Immature natural killer cell (primary cell): ENCODE measurements around the gene FBXW7. TPM values are rescaled to one million over a fixed set of nuclear protein-coding genes. Genes with fewer than 3 reads are reported as not detected.

ENCODE experiments used
- DNase-seq, 3 donors: peaks; one replicate each; pipeline ENCODE4 v3.0.0; 2022; ENCODE audit warnings: mixed read lengths in 1 of 3
- H3K27ac Mint-ChIP-seq, 6 donors: one replicate each; pipeline ENCODE4 v1.8.0; 2020; ENCODE audit warnings: mixed read lengths in 6 of 6, mild to moderate bottlenecking in 5 of 6, inconsistent platforms in 4 of 6, moderate library complexity in 3 of 6
- H3K27me3 Mint-ChIP-seq, 3 donors: one replicate each; pipeline ENCODE4 v1.8.0; 2020 to 2021; ENCODE audit warnings: low read depth in 3 of 3, mild to moderate bottlenecking in 3 of 3, mixed read lengths in 3 of 3, moderate library complexity in 3 of 3, inconsistent platforms in 1 of 3
- H3K36me3 Mint-ChIP-seq, 3 donors: one replicate each; pipeline ENCODE4 v1.8.0; 2020; ENCODE audit warnings: mixed read lengths in 3 of 3, inconsistent platforms in 2 of 3, mild to moderate bottlenecking in 2 of 3
- H3K4me1 Mint-ChIP-seq, 2 donors: one replicate each; pipeline ENCODE4 v1.8.0; 2020; ENCODE audit warnings: inconsistent platforms in 2 of 2, mild to moderate bottlenecking in 2 of 2, mixed read lengths in 2 of 2, moderate library complexity in 1 of 2
- H3K4me3 Mint-ChIP-seq, 5 donors: one replicate each; pipeline ENCODE4 v1.8.0; 2020; ENCODE audit warnings: mild to moderate bottlenecking in 5 of 5, mixed read lengths in 5 of 5, inconsistent platforms in 3 of 5, moderate library complexity in 3 of 5
- H3K9me3 Mint-ChIP-seq, 6 donors: one replicate each; pipeline ENCODE4 v1.8.0; 2020; ENCODE audit warnings: mild to moderate bottlenecking in 6 of 6, mixed read lengths in 6 of 6, inconsistent platforms in 4 of 6, moderate library complexity in 3 of 6
- polyA plus RNA-seq, 3 donors: library from polyadenylated mRNA; unstranded; fragments of 300-500 nt; fragmentation: Illumina TruSeq; gene quantifications; one replicate each; pipeline ENCODE4 v1.2.3, GENCODE V29; 2021

Gene FBXW7
- polyA plus RNA-seq, 3 donors from 2014 or later = 22.3 to 70.1 (median 59.4) TPM

DNA sequence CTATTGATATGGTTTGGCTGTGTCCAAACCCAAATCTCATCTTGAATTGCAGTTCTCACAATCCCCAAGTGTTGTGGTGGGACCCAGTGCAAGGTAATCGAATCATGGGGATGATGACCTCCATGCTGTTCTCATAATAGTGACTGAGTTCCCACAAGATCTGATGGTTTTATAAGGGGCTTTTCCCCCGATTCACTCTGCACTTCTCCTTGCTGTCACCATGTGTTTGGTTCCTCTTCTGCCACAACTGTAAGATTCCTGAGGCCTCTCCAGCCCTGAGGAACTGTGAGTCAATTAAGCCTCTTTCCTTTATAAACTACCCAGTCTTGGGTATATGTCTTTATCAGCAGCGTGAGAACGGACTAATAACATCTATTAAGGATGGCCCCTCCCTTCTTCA, 68.8 kb downstream of the FBXW7 start:
- no peak overlapping the region for H3K4me3 Mint-ChIP-seq
- peaks cover 47 to 67% of the 10 kb centered on the region in 2 donors for H3K4me1 Mint-ChIP-seq
- peaks cover 0 to 2% (median 1%) of the 10 kb centered on the region in 3 donors for H3K27me3 Mint-ChIP-seq
- H3K27ac Mint-ChIP-seq = no peak overlapping the region
- H3K36me3 Mint-ChIP-seq = no peaks in the 10 kb centered on the region
- no peaks in the 10 kb centered on the region for H3K9me3 Mint-ChIP-seq
- no peak for DNase-seq

- peak overlapping the region in 3 of 5 donors; percentile 1 to 33 (median 4) for H3K4me3 Mint-ChIP-seq
- no peak for DNase-seq
- peak overlapping the region in 5 of 6 donors; percentile 28 to 58 (median 45) for H3K27ac Mint-ChIP-seq
- no peaks in the 10 kb centered on the region for H3K36me3 Mint-ChIP-seq
- peaks cover 57 to 71% of the 10 kb centered on the region in 2 donors for H3K4me1 Mint-ChIP-seq
- H3K27me3 Mint-ChIP-seq = peaks cover 0 to 2% (median 1%) of the 10 kb centered on the region in 3 donors
- no peaks in the 10 kb centered on the region for H3K9me3 Mint-ChIP-seq
Measured at GRCh38 chr4:152464030-152464823, 71.7 kb downstream of the FBXW7 start.

DNA sequence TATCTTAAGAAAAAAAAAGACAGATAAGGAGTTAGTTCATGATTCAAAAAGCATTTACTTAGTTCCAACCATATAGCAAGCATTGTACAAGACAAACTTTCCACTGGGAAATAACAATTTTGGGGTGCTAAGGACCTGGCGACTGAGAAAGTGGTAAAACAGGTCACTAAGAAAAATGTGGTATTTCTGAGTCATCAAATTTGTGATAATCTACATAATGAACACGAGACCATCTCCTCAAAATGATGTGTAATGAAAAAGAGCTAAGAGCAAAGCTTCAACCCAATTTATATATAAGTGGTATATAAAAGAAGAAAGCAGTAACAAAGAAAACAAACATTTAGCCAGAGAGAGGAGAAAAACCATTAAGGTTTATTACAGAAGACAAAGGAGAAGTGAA, 72.3 kb downstream of the FBXW7 start:
- Mint-ChIP-seq H3K9me3 (no peaks in the 10 kb centered on the region), H3K27ac (peak overlapping the region in 5 of 6 donors; percentile 6 to 33 (median 28)), H3K4me1 (peaks cover 61 to 76% of the 10 kb centered on the region in 2 donors), H3K36me3 (no peaks in the 10 kb centered on the region), H3K4me3 (peak overlapping the region in 3 of 5 donors; percentile 9 to 33 (median 11)), H3K27me3 (peaks cover 0 to 2% (median 1%) of the 10 kb centered on the region in 3 donors)
- no peak for DNase-seq

DNA sequence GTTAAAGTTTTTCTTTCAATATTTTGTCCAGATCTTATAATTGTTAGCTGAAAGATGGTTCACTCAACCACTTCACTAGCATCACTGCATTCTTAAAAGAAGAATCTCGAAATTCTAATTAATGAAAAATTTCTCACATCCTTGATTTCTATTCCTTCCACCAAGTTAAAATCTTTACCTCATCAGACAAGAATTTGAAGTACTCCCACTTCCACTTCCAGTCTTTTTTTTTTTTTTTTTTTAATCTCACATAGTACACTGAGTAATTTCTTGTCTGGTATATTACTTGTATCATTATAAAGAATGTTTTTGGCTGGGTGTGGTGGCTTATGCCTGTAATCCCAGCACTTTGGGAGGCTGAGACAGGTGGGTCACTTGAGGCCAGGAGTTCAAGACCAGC, 73.2 kb downstream of the FBXW7 start:
- Mint-ChIP-seq H3K27me3 (peaks cover 0 to 2% (median 1%) of the 10 kb centered on the region in 3 donors), H3K4me3 (no peak overlapping the region), H3K27ac (peak overlapping the region in 2 of 6 donors; percentile 28 to 46), H3K36me3 (no peaks in the 10 kb centered on the region), H3K9me3 (no peaks in the 10 kb centered on the region), H3K4me1 (peaks cover 67 to 78% of the 10 kb centered on the region in 2 donors)
- no peak for DNase-seq

GRCh38 chr4:152462047-152462446, 73.8 kb downstream of the FBXW7 start:
- peak overlapping the region in 5 of 6 donors; percentile 13 to 69 (median 45) for H3K27ac Mint-ChIP-seq
- peaks cover 67 to 74% of the 10 kb centered on the region in 2 donors for H3K4me1 Mint-ChIP-seq
- no peaks in the 10 kb centered on the region for H3K36me3 Mint-ChIP-seq
- H3K27me3 Mint-ChIP-seq = peaks cover 0 to 2% (median 0%) of the 10 kb centered on the region in 3 donors
- no peak for DNase-seq
- no peaks in the 10 kb centered on the region for H3K9me3 Mint-ChIP-seq
- no peak overlapping the region for H3K4me3 Mint-ChIP-seq

GRCh38 chr4:152460488-152460887, 75.4 kb downstream of the FBXW7 start:
- no peaks in the 10 kb centered on the region for H3K36me3 Mint-ChIP-seq
- DNase-seq = no peak
- H3K4me3 Mint-ChIP-seq = no peak overlapping the region
- peaks cover 73 to 88% of the 10 kb centered on the region in 2 donors for H3K4me1 Mint-ChIP-seq
- peak overlapping the region in 4 of 6 donors; percentile 3 to 22 (median 10) for H3K27ac Mint-ChIP-seq
- no peaks in the 10 kb centered on the region for H3K9me3 Mint-ChIP-seq
- H3K27me3 Mint-ChIP-seq = peaks cover 0 to 2% (median 0%) of the 10 kb centered on the region in 3 donors

DNA sequence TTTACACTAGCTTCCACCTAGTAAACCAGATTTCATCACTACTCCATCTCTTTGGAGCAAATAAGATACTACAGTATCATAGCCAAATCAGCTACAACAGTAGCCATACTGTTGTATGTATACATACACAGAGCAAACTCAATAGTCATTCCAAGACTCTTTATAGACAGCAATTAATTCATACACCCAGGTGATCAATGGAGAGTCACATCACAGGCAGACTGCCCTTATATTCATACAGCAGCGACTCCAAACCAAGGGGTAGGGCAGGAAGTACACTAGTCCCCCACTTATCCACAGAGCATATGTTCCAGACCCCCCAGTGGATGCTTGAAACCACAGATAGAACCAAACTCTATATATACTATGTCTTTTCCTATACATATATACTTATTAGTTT, 76.6 kb downstream of the FBXW7 start:
- no peaks in the 10 kb centered on the region for H3K36me3 Mint-ChIP-seq
- no peaks in the 10 kb centered on the region for H3K9me3 Mint-ChIP-seq
- H3K4me3 Mint-ChIP-seq = peak overlapping the region; percentile 3 to 69 (median 48)
- DNase-seq = no peak
- peak overlapping the region; percentile 73 to 92 (median 84) for H3K27ac Mint-ChIP-seq
- H3K4me1 Mint-ChIP-seq = peaks cover 71 to 90% of the 10 kb centered on the region in 2 donors
- peaks cover 0 to 2% (median 0%) of the 10 kb centered on the region in 3 donors for H3K27me3 Mint-ChIP-seq

DNA sequence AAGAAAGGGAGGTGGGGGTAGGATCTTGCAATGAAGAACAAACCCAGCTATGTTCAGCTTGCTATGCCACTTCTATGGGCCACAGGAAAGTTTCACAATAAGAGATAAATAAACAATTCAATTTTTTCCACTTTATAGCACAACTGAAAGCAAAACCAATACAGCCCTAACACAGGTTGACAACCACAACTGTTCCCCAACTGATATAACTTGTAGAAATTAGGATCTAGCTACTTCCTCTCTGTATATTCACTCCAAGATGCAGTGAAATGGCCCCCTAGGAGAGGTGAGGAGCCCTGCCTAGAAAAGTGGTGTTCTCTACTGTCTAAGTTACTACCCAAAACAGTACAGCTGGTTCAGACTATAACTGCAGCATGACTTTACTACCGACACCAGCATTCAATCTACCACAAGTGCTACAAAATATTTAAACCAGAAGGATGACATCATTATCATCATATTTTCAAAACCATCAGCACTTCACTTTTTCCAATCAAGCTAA, 77.0 kb downstream of the FBXW7 start:
- Mint-ChIP-seq H3K27ac (peak overlapping the region; percentile 73 to 92 (median 84)), H3K4me1 (peaks cover 70 to 90% of the 10 kb centered on the region in 2 donors), H3K4me3 (peak overlapping the region; percentile 28 to 69 (median 48)), H3K9me3 (no peaks in the 10 kb centered on the region), H3K27me3 (no peaks in the 10 kb centered on the region), H3K36me3 (no peaks in the 10 kb centered on the region)
- DNase-seq = peak; percentile 13 to 25 (median 19)

GRCh38 chr4:152456609-152457008, 79.3 kb downstream of the FBXW7 start:
- no peaks in the 10 kb centered on the region for H3K36me3 Mint-ChIP-seq
- H3K9me3 Mint-ChIP-seq = no peaks in the 10 kb centered on the region
- no peak for DNase-seq
- no peaks in the 10 kb centered on the region for H3K27me3 Mint-ChIP-seq
- peak overlapping the region in 1 of 5 donors; percentile 52 for H3K4me3 Mint-ChIP-seq
- peak overlapping the region in 3 of 6 donors; percentile 22 to 72 (median 27) for H3K27ac Mint-ChIP-seq
- peaks cover 47 to 68% of the 10 kb centered on the region in 2 donors for H3K4me1 Mint-ChIP-seq

GRCh38 chr4:152455311-152455710, 80.6 kb downstream of the FBXW7 start:
- Mint-ChIP-seq H3K36me3 (no peaks in the 10 kb centered on the region), H3K27ac (peak overlapping the region in 2 of 6 donors; percentile 2 to 34), H3K4me3 (no peak overlapping the region), H3K27me3 (no peaks in the 10 kb centered on the region), H3K9me3 (no peaks in the 10 kb centered on the region), H3K4me1 (peaks cover 43 to 55% of the 10 kb centered on the region in 2 donors)
- no peak for DNase-seq

DNA sequence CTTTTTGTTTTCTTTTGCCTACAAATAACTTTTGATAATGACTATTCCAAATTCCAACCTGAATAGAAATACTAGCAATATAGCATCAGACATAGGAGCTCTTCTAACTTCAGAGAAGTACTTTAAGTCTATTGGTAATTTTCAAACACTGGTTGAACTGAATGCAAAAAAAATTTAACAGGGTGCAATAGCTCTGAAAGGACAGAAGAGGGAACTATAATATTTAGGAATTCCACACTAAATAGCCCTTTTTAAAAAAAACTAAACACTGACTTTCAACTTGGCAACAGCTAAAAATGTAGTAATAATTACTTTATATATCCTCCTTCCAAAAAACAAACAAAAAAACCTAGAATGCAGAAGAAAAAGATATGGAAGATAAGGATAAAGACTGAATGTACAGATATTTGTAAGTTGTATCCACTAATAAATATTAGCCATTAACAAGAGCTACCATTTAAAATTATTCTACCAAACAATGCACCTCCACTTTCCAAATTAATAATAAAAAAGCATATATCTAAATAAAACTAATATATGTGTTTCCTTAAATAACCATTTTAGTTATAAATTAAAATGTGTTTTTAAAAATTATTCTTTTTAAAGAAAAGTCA, 81.4 kb downstream of the FBXW7 start:
- Mint-ChIP-seq H3K27me3 (no peaks in the 10 kb centered on the region), H3K27ac (peak overlapping the region in 1 of 6 donors; percentile 9), H3K4me1 (peaks cover 40 to 56% of the 10 kb centered on the region in 2 donors), H3K36me3 (no peaks in the 10 kb centered on the region), H3K9me3 (no peaks in the 10 kb centered on the region), H3K4me3 (no peak overlapping the region)
- peak in 1 of 3 donors; percentile 15 for DNase-seq

- H3K4me1 Mint-ChIP-seq = peaks cover 28 to 62% of the 10 kb centered on the region in 2 donors
- no peak for DNase-seq
- H3K27ac Mint-ChIP-seq = no peak overlapping the region
- H3K27me3 Mint-ChIP-seq = no peaks in the 10 kb centered on the region
- no peak overlapping the region for H3K4me3 Mint-ChIP-seq
- no peaks in the 10 kb centered on the region for H3K9me3 Mint-ChIP-seq
- no peaks in the 10 kb centered on the region for H3K36me3 Mint-ChIP-seq
Measured at GRCh38 chr4:152451496-152451895, 84.4 kb downstream of the FBXW7 start.

DNA sequence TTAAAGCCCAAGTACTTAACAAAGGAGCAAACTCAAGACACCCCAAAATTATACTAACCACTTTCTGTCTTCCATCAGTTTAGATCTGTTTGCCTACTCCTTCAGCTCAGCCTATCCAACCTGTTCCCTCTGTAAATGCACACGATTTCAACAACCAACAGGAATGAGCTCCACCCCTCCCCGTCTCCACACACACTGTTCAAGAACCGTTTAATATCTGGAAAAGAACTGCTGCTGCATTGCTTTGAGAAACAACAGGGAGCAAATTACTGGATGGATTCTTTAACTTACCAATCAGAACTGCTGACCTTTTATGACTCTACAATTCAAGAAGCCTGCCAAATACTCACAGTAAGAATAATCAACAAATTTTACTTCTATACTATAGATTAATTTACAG, 87.0 kb downstream of the FBXW7 start:
- Mint-ChIP-seq H3K4me1 (peaks cover 21 to 59% of the 10 kb centered on the region in 2 donors), H3K9me3 (no peaks in the 10 kb centered on the region), H3K4me3 (no peak overlapping the region), H3K27me3 (no peaks in the 10 kb centered on the region), H3K36me3 (no peaks in the 10 kb centered on the region), H3K27ac (peak overlapping the region in 1 of 6 donors; percentile 50)
- DNase-seq = no peak
